ENCODE measurements around the gene CPT1B. TPM values are rescaled to one million over a fixed set of nuclear protein-coding genes. Genes with fewer than 3 reads are reported as not detected.

CPT1B gene
- total and polyA plus RNA-seq, 2 of the 8 experiments (the other 6 are each of a cell fraction or from before 2014, with no cell fraction given): 34.2 to 36.2 TPM

GRCh38 chr22:50621356-50621880 lies 43.2 kb upstream of the CPT1B start:
- Histone ChIP-seq H2AFZ (ENCODE audit: low read length) (no peak overlapping the region), H4K91ac (replicated peaks; ENCODE audit: insufficient read length, low read length) (no peak overlapping the region), H2AK5ac (ENCODE audit: low read depth, low read length) (no peak overlapping the region), H3K27ac (ENCODE audit: low read depth, low read length) (no peak overlapping the region; the same call in 1 of the 2 replicates), H2BK15ac (ENCODE audit: low read length) (no peak overlapping the region), H2BK20ac (ENCODE audit: low read length) (no peak overlapping the region), H3K14ac (ENCODE audit: insufficient read length) (no peak overlapping the region), H3K79me1 (ENCODE audit: low read depth, low read length) (no peaks in the 10 kb centered on the region), H3K4me2 (ENCODE audit: insufficient read depth in 1 of 2, low read depth in 2 of 2, low read length in 2 of 2) (peak overlapping the region in 1 of 2 experiments; percentile 51; a peak in 1 of 4 replicates), H4K20me1 (replicated peaks in 1 of 2; ENCODE audit: control insufficient read depth in 1 of 2, insufficient read depth in 2 of 2, low read length in 2 of 2) (peaks cover 0 to 7% of the 10 kb centered on the region in 2 experiments), H3K79me2 (ENCODE audit: control insufficient read depth in 1 of 2, insufficient read depth in 2 of 2, low read length in 2 of 2) (no peaks in the 10 kb centered on the region), H3K56ac (replicated peaks; ENCODE audit: insufficient read length, low read depth, low read length) (no peak overlapping the region), H3K9ac (replicated peaks in 1 of 4; ENCODE audit: extremely low read depth in 1 of 4, low read depth in 3 of 4, low read length in 3 of 4) (no peak overlapping the region), H3K4ac (replicated peaks; ENCODE audit: insufficient read length, low read depth, low read length) (no peak overlapping the region), H2BK12ac (ENCODE audit: low read depth, low read length) (no peak overlapping the region), H3K4me3 (ENCODE audit: extremely low read depth in 1 of 4, insufficient read depth in 2 of 4, low read depth in 3 of 4, low read length in 4 of 4) (no peak overlapping the region), H3K36me3 (ENCODE audit: control insufficient read depth in 2 of 4, insufficient read depth in 4 of 4, low read length in 3 of 4) (no peaks in the 10 kb centered on the region), H3K27me3 (replicated peaks in 1 of 4; ENCODE audit: control insufficient read depth in 3 of 4, extremely low read depth in 1 of 4, insufficient read depth in 3 of 4, low read length in 3 of 4) (peaks cover 0 to 3% (median under 1%) of the 10 kb centered on the region in 4 experiments; a peak in 4 of 7 replicates), H4K5ac (ENCODE audit: insufficient read length, low read depth, low read length) (no peak overlapping the region), H3K9me3 (ENCODE audit: insufficient read depth in 2 of 2, low read depth in 1 of 2, low read length in 1 of 2) (no peaks in the 10 kb centered on the region), H3K18ac (ENCODE audit: extremely low read depth, low read length) (no peak overlapping the region), H4K8ac (ENCODE audit: extremely low read depth, insufficient read depth, low read length) (no peak overlapping the region), H2BK5ac (ENCODE audit: low read depth, low read length) (no peak overlapping the region), H2BK120ac (replicated peaks; ENCODE audit: low read depth, low read length) (no peak overlapping the region), H3K23ac (ENCODE audit: insufficient read length) (no peak overlapping the region), H3K4me1 (replicated peaks in 1 of 4; ENCODE audit: control insufficient read depth in 3 of 4, insufficient read depth in 4 of 4, low read length in 3 of 4) (peaks cover 0 to 10% (median 7%) of the 10 kb centered on the region in 4 experiments; a peak in 6 of 7 replicates), H3K23me2 (ENCODE audit: low read depth, low read length) (peaks cover 2% of the 10 kb centered on the region; the same call in 1 of the 2 replicates)
- no peak for FAIRE-seq
- POLR2A ChIA-PET (ENCODE audit: partially characterized antibody): interaction anchor here (0.6 kb wide), 1 partner anchor 726 kb away, joined by 4 read pairs; no protein-coding TSS in a partner anchor
- WGBS, 2 experiments (ENCODE audit: extremely low coverage in 1 of 2, insufficient coverage in 1 of 2, insufficient read length in 1 of 2, insufficient replicate concordance in 2 of 2, low coverage in 1 of 2, low lambda C conversion rate in 2 of 2, missing lambda C conversion rate in 1 of 2): 81% methylated on average over 10 of the region's 10 CpGs; no CpG with 5 or more reads in 1 of the 2 experiments
- no peak for DNase-seq (ENCODE audit: low read depth in 1 of 2, low spot score in 2 of 2)
- CTCF ChIA-PET (ENCODE audit: partially characterized antibody): interaction anchor here (0.7 to 15.7 kb wide), 32 partner anchors 9 to 296 kb away, joined by 3 to 281 read pairs (median 4); partner anchors contain the start of genes CPT1B, SCO2 and SYCE3
- no peak for TF ChIP-seq CHD2 (IDR thresholded peaks at IDR 0.05; ENCODE audit: low read length)
- no peak for TF ChIP-seq SIN3A (conservative IDR thresholded peaks at IDR 0.05 in 1 of 2, IDR thresholded peaks at IDR 0.05 in 1 of 2; ENCODE audit: low read depth in 1 of 2, low read length in 2 of 2)
- no peak for TF ChIP-seq POLR2A (IDR thresholded peaks at IDR 0.05; ENCODE audit: control extremely low read depth in 1 of 2, low read depth in 2 of 2, low read length in 2 of 2)
- no peak for TF ChIP-seq SAP30 (IDR thresholded peaks at IDR 0.05; ENCODE audit: insufficient read depth, insufficient replicate concordance, low read length)
- no peak for TF ChIP-seq YY1 (IDR thresholded peaks at IDR 0.05; ENCODE audit: low read depth, low read length)
- TF ChIP-seq POU5F1 (IDR thresholded peaks at IDR 0.05; ENCODE audit: low read depth, low read length): no peak
- TF ChIP-seq PHF8 (conservative IDR thresholded peaks at IDR 0.05; ENCODE audit: low read depth, low read length): no peak
- TF ChIP-seq GTF2F1 (IDR thresholded peaks at IDR 0.05; ENCODE audit: borderline replicate concordance, low read depth, low read length): no peak
- no peak for TF ChIP-seq KDM1A (IDR thresholded peaks at IDR 0.05; ENCODE audit: borderline replicate concordance, low read length)
- no peak for TF ChIP-seq MAX (IDR thresholded peaks at IDR 0.05)
- TF ChIP-seq RXRA (IDR thresholded peaks at IDR 0.05; ENCODE audit: insufficient read depth, low read depth, low read length): no peak
- TF ChIP-seq SIX5 (IDR thresholded peaks at IDR 0.05; ENCODE audit: low read depth, low read length): no peak
